ENCODE results near the gene TLK2.
A peak's percentile ranks its signal among the peaks of the same experiment; 100 is the strongest.

Gene TLK2

GRCh38 chr17:62644487-62645173 is 166.0 kb downstream of the TLK2 start:
- no peak for TF ChIP-seq CREB1 (IDR thresholded peaks at IDR 0.05; ENCODE audit: low read depth)
- TF ChIP-seq USF1 (IDR thresholded peaks at IDR 0.05), result peak; percentile 74

- TF ChIP-seq ZBTB7A (IDR thresholded peaks at IDR 0.05; ENCODE audit: low read depth) (no peak), RAD21 (IDR thresholded peaks at IDR 0.05; ENCODE audit: low read depth) (no peak), TEAD4 (IDR thresholded peaks at IDR 0.05) (no peak)
Measured at GRCh38 chr17:62648251-62648955, 169.8 kb downstream of the TLK2 start.

- TF ChIP-seq NFIC (IDR thresholded peaks at IDR 0.05) (no peak), USF1 (IDR thresholded peaks at IDR 0.05) (no peak), EGR1 (IDR thresholded peaks at IDR 0.05) (no peak), TEAD4 (IDR thresholded peaks at IDR 0.05) (no peak), CREB1 (IDR thresholded peaks at IDR 0.05; ENCODE audit: low read depth) (no peak), EP300 (IDR thresholded peaks at IDR 0.05; ENCODE audit: borderline replicate concordance) (no peak), ZBTB7A (IDR thresholded peaks at IDR 0.05; ENCODE audit: low read depth) (no peak), CEBPB (IDR thresholded peaks at IDR 0.05) (no peak), MAX (IDR thresholded peaks at IDR 0.05) (no peak), REST (IDR thresholded peaks at IDR 0.05; ENCODE audit: low read depth) (no peak), FOXM1 (IDR thresholded peaks at IDR 0.05; ENCODE audit: borderline replicate concordance, low read depth) (no peak), RAD21 (IDR thresholded peaks at IDR 0.05; ENCODE audit: low read depth) (no peak), TAF1 (IDR thresholded peaks at IDR 0.05; ENCODE audit: low read depth) (no peak), YY1 (IDR thresholded peaks at IDR 0.05; ENCODE audit: low read depth) (no peak), TCF12 (IDR thresholded peaks at IDR 0.05; ENCODE audit: low read depth) (no peak)
Measured at GRCh38 chr17:62648956-62649294, 170.3 kb downstream of the TLK2 start.

GRCh38 chr17:62649570-62649969 is 170.9 kb downstream of the TLK2 start:
- TF ChIP-seq FOXM1 (IDR thresholded peaks at IDR 0.05; ENCODE audit: borderline replicate concordance, low read depth), result no peak
- TF ChIP-seq EGR1 (IDR thresholded peaks at IDR 0.05), result no peak
- no peak for TF ChIP-seq RAD21 (IDR thresholded peaks at IDR 0.05; ENCODE audit: low read depth)
- no peak for TF ChIP-seq CREB1 (IDR thresholded peaks at IDR 0.05; ENCODE audit: low read depth)
- TF ChIP-seq USF1 (IDR thresholded peaks at IDR 0.05), result no peak
- TF ChIP-seq CEBPB (IDR thresholded peaks at IDR 0.05), result no peak
- TF ChIP-seq TEAD4 (IDR thresholded peaks at IDR 0.05), result no peak
- TF ChIP-seq REST (IDR thresholded peaks at IDR 0.05; ENCODE audit: low read depth), result no peak
- no peak for TF ChIP-seq NFIC (IDR thresholded peaks at IDR 0.05)
- no peak for TF ChIP-seq ZBTB7A (IDR thresholded peaks at IDR 0.05; ENCODE audit: low read depth)
- no peak for TF ChIP-seq EP300 (IDR thresholded peaks at IDR 0.05; ENCODE audit: borderline replicate concordance)
- no peak for TF ChIP-seq TAF1 (IDR thresholded peaks at IDR 0.05; ENCODE audit: low read depth)
- TF ChIP-seq TCF12 (IDR thresholded peaks at IDR 0.05; ENCODE audit: low read depth), result no peak
- no peak for TF ChIP-seq YY1 (IDR thresholded peaks at IDR 0.05; ENCODE audit: low read depth)
- TF ChIP-seq MAX (IDR thresholded peaks at IDR 0.05), result no peak

GRCh38 chr17:62650587-62650986 is 172.0 kb downstream of the TLK2 start:
- TF ChIP-seq USF1 (IDR thresholded peaks at IDR 0.05), result no peak
- TF ChIP-seq TEAD4 (IDR thresholded peaks at IDR 0.05), result no peak
- TF ChIP-seq REST (IDR thresholded peaks at IDR 0.05; ENCODE audit: low read depth), result no peak
- no peak for TF ChIP-seq NFIC (IDR thresholded peaks at IDR 0.05)

Data from Ishikawa (cell line).